ENCODE measurements around the gene HELT. TPM values are rescaled to one million over a fixed set of nuclear protein-coding genes. Genes with fewer than 3 reads are reported as not detected.
A peak's percentile ranks its signal among the peaks of the same experiment; 100 is the strongest.
"Not testable (repeated sequence)": the region's sequence is repeated elsewhere in the genome, so short reads cannot be mapped to it uniquely, and the experiment has no call there.

The HELT gene, protein sequence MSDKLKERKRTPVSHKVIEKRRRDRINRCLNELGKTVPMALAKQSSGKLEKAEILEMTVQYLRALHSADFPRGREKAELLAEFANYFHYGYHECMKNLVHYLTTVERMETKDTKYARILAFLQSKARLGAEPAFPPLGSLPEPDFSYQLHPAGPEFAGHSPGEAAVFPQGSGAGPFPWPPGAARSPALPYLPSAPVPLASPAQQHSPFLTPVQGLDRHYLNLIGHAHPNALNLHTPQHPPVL
- polyA plus RNA-seq (2013, experiment 1 of 2; ENCODE audit: insufficient read length), result not detected
- not detected for polyA plus RNA-seq (2013, experiment 2 of 2; ENCODE audit: insufficient read length)

DNA sequence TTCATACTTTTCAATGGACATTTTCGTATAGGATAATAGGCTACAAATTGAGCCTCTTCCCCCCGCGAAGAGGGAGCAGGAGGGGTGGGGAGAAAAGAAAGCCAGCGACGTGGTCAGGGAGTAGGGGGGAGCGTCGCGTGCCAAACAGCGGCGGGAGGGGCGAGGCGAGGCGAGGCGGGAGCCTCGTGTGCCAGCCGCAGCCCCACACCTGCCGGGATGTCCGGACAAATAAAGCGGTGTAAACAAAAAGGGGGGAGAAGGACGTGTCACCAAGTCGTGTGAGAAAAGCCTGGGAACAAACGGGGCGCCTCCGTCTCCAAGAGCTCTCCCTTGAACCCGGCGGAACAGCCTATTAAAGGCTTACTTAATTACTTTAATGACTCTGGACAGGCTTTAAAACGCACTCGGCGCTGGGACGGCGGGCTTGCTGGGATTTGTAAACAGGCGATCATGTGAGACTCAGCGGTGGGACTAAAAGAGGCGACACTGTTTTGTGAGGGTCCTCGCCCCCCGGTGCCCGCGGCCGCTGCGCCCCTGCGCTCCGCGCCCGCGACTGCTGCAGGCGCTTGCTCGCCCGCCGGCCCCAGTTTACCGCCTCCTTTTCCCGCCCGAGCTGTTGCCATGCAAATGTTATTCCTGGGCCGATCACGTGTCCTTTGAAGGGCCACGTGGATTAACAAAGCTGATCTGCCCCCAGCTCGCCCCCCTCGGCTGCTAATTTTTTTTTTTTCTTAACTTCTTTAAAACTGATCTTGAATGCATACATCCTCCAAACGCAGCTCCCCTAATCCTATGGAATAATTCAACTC, at the start of gene HELT:
HELT (plus strand) TSS at position 527 of the 809 bp plus-strand sequence. CDS start 439 bp downstream, outside the sequence.
- DNase-seq, result no peak

DNA sequence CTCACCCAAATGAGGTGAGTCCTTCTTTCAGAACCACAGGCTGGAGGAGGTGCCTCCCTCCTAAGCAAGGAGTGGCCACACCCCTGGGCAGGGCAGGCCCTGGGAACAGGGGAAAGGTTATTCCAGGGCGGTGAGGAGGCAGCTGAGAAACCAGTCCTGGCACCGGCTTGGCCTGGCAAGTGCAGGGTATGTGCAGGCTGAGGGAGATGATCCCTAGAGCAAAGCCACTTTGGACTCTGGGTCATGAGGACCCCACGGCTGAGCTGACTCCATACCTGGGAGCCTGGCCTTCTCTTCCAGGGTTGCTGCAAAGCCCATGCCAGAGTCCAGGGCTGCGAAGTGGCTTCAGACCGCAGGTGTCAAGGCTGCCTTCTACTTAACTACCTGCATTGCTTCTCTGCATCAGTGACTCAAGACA, 49.5 kb upstream of the HELT start:
- DNase-seq, result no peak

DNA sequence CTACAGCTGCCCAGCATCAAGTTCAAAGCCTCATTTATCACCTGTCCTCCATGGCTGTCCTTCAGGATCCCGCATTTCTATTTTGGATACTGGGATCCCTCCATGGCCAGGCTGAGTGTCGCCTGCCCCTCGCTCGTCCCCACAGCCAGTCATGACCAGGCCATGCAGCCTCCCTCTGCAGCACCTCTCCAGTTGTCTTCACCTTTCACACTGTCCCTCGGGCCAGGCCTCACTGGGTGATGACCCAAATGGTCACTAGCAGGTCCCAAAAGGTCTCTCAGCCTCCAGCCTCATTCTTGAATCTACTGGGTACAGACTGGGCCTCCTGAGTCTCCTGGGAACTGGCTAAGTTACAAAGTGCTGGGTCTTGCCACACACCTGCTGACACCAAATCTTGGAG, 48.7 kb upstream of the HELT start:
- no peak for DNase-seq

DNA sequence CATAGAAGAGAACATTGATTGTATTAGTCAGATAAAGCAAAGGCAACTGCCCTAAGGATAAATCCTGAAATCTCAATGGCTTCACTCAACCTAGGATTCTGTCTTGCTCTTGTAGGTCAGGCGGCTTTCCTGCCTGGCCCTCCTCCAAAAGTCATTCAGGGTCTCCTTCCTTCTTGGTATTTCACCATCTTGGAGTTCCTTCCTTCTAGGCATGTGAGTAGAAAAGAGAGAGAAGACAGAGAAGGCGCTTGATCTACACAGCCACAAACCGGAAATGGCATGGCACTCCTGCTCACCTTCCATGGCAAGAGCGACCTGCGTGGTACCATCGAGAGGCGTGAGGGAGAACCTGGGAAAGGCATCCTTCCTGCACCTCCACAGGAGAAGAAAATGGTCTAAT, 45.3 kb upstream of the HELT start:
- no peak for DNase-seq

DNA sequence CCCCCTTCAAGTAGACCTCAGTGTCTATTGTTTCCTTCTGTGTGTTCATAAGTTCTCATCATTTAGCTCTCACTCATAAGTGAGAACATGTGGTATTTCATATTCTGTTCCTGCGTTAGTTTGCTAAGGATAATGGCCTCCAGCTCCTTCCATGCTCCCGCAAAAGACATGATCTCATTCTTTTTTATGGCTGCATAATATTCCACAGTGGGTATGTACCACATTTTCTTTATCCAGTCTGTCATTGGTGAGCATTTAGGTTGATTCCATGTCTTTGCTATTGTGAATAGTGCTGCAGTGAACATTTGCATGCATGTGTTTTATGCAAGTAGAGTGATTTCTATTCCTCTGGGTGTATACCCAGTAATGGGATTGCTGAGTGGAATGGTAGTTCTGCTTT, 41.9 kb upstream of the HELT start:
- not testable (repeated sequence) for DNase-seq

DNA sequence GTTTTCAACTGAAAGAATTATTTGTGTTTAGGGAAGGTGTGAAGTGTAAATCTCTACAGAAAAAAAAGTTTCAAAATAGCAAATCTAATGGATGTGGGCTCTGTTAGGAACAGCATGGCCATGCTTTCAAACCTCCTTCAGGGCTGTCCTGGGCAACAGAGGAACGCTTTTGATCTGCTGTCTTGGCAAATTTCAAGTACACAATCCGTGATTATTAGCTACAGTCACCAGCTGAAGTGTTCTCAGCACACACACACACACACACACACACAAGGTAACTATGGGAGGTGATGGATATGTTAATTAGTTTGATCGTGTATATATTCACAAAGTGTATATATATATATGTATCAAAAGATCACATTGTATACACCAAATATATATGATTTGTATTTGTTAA, 40.5 kb upstream of the HELT start:
- DNase-seq, result no peak

DNA sequence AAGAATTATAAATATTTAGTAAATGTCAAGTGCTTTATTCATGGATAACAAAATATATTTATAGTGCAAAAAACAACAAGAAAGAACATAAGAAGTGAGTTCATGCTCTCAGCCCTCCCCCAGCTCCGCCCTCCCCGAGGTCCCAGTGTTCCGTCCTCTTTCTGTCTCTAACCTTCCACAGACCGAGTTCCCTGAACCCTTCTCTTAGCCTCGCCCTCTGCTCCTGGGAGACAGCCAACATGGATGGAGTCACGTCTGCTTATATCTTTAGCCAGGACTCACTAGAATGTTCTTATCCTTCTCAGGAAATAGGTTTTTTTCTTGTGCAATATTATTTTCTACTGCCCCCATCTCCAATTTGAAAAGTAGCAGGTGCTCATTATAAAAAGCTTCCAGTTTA, 40.1 kb upstream of the HELT start:
- no peak for DNase-seq

DNA sequence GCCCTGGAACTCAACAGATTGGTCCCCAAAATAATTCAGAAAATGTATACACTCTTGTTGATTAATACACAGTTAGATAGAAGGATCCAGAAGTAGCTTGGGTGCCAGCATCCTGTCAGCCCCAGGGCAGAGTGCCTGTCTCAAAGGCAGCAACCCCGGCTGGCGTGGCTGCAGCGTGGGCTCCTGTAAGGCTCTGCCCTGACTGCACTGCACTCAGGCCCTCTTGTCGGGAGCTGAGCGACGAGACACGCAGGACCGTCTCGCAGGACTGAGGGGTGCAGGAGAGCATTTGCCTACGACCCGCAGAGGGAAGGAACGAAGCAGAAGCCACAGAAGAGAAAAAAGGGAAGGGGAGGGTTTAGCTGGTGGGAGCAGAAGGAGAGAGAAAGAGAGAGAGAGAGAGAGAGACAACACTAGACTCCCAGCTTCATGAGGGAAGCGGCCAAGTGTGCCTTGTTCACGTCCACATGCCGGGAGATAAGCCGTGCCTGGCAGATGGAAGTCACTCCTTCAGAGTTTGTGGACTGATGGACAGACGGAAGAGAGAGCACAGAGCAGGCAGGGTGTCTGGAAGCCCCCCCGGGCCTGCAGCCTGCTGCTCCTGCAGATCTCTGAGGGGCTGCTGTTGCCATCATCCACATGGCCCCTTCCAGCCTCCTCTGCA, 38.7 kb upstream of the HELT start:
- no peak for DNase-seq

DNA sequence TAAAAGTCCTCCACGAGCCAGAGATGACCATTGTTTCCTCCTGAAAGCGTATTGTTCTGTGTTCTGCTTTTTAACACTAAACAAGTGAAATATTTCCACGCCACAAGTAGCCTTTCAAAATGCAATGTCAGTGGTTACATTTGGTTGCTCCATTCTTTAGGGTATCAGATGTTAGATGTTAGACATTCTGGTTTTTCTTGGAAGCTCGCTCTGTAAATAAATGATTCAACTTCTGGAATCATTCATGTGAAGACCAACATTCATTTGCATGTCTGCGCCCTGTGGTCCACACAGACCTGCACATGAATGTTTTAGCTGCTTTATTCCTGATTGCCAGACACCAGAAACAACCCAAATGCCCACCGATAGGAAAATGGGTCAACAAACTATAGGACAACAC, 38.0 kb upstream of the HELT start:
- no peak for DNase-seq

DNA sequence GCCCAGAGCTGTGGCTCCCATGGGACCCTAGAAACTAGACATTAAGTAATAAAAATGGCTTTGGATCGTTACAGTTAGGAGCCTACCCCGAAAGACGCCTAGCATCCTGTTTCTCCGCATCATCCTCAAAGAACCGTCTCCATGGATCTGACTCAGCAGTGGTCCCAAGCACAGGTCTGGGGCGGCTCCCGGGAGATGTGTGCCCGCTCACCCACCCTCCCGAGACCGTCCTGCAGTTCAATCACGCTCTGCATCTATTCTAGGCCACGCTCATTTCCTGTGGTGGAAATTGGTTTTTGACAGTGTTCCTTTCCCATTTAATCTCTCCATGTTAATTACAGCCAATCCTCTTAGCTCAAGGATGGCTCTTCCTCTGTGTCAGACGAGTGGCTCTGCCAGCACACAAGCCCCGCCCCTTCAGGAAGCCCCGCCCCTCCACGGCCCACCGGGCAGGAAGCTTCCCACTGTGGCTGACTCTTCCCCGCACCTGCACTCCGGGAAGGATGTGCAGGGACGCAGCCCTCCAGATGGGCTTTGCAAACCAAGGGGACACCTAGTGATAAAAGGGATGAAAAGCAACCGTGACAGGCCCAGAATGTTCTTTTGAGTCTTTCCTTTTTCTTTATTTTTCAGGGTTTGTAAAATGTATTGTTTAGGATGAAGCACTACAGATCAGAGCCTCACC, 34.5 kb upstream of the HELT start:
- peak; percentile 18 for DNase-seq

DNA sequence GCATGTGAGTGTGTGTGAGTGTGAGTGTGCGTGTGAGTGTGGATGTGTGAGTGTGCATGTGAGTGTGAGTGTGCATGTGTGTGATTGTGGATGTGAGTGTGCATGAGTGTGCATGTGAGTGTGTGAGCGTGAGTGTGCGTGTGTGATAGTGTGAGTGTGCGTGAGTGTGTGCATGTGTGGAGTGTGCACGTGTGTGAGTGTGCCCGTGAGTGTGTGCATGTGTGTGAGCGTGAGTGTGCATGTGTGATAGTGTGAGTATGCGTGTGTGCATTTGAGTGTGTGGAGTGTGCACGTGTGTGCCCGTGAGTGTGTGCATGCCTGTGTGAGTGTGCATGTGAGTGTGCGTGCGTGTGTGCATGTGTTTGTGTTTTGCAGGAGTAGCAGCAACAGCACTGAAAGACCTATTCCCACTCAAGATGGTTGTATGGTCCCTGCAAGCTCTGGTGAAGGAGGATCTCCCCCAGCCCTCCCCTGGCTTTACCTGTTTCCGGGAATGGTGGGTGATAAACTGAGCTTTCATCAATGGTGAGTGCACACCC, 30.7 kb upstream of the HELT start:
- no peak for DNase-seq

DNA sequence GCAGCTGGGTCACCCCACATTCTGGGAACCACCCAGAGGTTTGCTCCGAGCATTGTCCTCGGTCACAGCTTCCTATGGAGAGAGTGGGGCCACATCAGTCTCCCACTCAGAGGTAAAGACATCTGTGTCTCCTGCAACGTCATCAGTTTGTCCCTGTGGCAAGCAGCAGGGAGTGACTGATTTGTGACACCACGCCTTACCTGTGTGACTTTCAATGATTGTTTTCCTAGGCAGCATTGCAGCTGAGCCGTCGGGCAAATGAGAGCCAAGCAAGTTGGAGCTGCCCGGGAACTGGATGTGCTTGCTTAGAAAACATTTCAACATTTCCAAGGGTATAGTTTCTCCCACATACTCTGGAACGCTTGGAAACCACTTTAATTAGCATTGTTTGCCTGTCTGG, 29.7 kb upstream of the HELT start:
- no peak for DNase-seq

DNA sequence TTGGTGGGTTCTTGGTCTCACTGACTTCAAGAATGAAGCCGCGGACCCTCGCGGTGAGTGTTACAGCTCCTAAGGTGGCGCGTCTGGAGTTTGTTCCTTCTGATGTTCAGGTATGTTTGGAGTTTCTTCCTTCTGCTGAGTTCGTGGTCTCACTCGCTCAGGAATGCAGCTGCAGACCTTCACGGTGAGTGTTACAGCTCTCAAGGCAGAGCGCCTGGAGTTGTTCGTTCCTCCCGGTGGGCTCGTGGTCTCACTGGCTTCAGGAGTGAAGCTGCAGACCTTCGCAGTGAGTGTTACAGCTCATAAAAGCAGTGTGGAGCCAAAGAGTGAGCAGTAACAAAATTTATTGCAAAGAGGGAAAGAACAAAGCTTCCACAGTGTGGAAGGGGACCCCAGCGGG, 29.0 kb upstream of the HELT start:
- not testable (repeated sequence) for DNase-seq

DNA sequence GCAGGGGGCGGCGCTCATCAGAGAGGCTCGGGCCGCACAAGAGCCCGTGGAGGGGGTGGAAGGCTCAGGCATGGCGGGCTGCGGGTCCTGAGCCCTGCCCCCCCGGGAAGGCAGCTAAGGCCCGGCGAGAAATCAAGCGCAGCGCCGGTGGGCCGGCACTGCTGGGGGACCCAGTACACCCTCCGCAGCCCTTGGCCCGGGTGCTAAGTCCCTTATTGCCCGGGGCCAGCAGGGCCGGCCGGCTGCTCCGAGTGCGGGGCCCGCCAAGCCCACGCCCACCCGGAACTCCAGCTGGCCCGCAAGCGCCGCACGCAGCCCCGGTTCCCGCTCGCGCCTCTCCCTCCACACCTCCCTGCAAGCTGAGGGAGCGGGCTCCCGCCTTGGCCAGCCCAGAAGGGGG, 28.2 kb upstream of the HELT start:
- not testable (repeated sequence) for DNase-seq

DNA sequence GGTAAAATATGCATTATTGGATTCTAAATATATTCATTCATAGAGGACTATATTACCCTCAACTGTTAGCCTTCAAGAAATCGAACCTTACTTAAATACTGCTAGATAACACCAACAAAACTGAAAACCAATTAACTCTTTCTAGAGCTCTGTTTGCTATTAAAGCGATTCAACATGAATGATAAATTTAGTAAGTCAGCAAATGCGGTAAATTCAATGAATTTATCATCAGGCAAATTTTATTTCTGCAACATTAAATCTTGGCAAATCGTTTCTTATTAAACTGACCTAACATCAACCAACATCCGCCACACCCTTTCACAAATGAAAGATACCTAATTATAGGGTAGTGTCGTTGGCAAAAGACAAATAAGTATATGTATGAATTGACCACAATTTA, 26.4 kb upstream of the HELT start:
- no peak for DNase-seq

DNA sequence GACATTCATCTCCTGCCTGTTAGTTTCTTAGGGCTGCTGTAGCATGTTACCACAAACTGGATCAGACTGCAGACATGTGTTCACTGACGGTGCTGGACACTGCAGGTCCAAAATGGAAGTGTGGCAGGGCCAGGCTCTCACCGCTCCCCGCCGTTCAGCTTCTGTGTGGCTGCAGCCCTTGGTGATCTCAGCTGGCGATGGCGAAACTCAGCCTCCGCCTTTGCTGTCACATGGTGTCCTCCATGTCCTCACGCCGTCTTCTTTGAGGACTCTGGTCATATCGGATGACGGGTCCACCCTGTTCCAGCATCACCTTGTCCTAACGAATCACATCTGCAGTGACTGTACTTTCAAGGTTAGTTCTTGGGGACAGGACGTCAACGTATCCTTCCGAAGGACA, 25.9 kb upstream of the HELT start:
- no peak for DNase-seq

DNA sequence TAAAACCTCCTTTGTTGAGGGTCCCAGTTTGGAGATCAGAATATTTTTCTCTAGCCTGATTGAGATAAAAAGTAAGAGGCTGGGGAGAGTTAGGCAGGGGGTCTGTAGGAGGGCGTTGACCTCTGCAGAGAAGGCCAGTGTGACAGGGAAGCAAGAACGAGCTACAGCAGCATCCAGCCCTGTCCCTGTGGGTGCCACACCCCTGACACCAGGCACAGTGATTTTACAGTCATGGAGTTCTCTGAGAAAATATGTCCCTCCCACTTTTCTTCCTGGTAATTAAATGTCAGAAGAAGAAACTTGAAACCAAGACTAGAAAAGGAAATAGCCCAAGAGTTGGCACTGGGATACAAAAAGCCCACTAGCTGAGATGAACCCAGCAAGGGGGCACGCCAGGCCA, 25.0 kb upstream of the HELT start:
- DNase-seq, result no peak

DNA sequence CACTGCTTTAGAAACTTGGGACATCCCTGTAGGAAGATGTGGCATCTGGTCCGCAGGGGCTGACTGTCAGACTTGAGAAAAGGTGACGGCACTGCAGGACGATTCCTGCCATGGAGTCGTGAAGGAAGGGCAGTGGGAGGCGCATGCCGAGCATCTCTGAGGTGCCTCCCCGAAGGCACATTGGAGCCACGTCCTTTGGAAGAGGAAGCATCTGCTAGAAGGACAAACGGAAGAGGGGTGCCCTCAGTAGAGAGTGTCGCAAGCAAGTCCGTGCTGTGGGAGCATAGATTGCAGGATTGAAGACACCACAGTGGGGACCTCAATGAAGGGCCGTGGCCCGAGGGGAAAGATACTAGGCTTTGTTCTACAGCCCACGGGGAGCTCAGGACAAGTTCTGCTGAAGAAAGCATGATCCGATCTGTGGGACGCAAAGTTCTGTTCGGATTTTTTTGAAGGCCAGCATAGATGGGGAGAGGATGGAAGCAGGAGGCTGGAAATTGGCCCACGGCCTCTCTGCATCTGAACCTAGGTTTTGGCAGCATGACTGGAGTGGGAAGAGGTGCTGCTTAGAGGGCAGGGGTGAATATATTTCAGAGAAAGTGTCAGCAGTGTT, 24.2 kb upstream of the HELT start:
- no peak for DNase-seq

DNA sequence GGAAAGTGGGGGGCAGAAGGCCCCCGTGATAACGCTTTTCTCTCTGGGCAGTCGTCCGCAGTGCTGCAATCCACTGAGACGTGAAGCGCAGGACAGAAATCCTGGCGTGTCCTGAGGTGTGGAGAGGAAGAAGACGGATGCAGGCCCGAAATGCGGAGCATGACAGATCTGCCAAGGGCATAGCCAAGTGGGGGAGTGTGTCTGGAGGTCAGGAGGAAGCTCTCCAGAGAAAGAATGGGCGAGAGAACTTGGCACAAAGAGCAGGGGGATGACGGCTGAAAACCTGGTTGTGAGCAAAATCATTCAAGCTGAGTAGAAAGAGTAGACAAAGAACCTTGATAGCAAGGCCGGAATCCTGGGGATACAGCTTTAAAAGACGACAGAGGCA, 23.7 kb upstream of the HELT start:
- DNase-seq, result no peak

DNA sequence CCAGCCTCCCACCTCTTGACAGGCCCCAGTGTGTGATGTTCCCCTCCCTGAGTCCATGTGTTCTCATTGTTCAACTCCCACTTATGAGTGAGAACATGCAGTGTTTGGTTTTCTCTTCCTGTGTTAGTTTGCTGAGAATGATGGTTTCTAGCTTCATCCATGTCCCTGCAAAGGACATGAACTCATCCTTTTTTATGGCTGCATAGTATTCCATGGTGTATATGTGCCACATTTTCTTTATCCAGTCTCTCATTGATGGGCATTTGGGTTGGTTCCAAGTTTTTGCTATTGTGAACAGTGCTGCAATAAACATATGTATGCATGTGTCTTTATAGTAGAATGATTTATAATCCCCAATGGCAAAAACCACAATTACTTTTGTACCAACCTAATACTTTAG, 20.6 kb upstream of the HELT start:
- not testable (repeated sequence) for DNase-seq

DNA sequence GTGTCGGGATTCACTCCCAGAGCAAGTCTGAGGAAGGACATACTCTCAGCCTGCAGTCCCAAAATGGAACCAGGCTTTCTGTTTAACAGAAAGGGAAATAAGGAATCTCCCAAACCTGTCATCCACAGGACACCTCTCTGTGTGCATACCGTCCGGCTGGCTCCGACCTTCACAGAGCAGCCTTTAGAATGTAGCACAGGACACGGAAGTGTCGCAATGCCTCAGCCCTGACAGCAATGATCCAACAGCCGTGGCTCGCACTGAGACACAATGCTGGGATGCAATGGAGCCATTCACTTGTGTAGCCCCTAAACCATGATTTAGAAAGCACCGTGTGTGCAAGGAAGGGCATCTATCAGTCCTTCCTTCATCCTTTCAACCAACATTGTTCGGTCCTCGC, 15.5 kb upstream of the HELT start:
- no peak for DNase-seq

Data from fibroblast of skin of back (primary cell).